ENCODE results near the gene ODAD3. TPM values are rescaled to one million over a fixed set of nuclear protein-coding genes. Genes with fewer than 3 reads are reported as not detected.

ODAD3 gene
- total and polyA plus RNA-seq, 2 of the 13 experiments (the other 11 are each of a cell fraction or from before 2014, with no cell fraction given): 0.04 to 0.08 TPM

GRCh38 chr19:11434703-11435056 lies 241 bp downstream of the ODAD3 start:
- peaks cover 20% of the 10 kb centered on the region for H3K4me1 ChIP-seq (ENCODE audit: insufficient read depth, low read length)
- no peak overlapping the region for H2AFZ ChIP-seq (ENCODE audit: low read length)
- H3K36me3 ChIP-seq (replicated peaks in 1 of 2; ENCODE audit: control insufficient read depth in 1 of 2, insufficient read depth in 2 of 2, low read length in 2 of 2): peaks cover 7 to 18% of the 10 kb centered on the region in 2 experiments
- peaks cover 15% of the 10 kb centered on the region for H3K79me2 ChIP-seq (ENCODE audit: insufficient read depth, low read length)
- CTCF ChIA-PET (ENCODE audit: low intra/inter-chr PET ratio, low total read pairs): interaction anchor here (1.6 kb wide), 1 partner anchor 53 kb away, joined by 9 read pairs; no protein-coding TSS in a partner anchor
- intact Hi-C loops (cut with micrococcal nuclease; ENCODE audit: unreplicated experiment) (loop anchor here (1.0 kb wide), 1 partner anchor 53 kb away; no protein-coding TSS in a partner anchor), in situ Hi-C loops (cut with HindIII; ENCODE audit: extremely low pct_ligation_motif_present, low pct_unique_long_range_greater_than_20kb) (no loop called here)
- POLR2A ChIA-PET: interaction anchor here (1.0 to 2.5 kb wide), 13 partner anchors 8 to 141 kb away, joined by 3 to 40 read pairs (median 7); partner anchors contain the start of genes CCDC159, EPOR, RGL3 and SWSAP1
- 0% methylated on average over 9 of the region's 9 CpGs for WGBS (ENCODE audit: low lambda C conversion rate)
- H3K4me2 ChIP-seq (ENCODE audit: low read depth, low read length): peak overlapping the region; percentile 91
- DNase-seq (ENCODE audit: low spot score) (no peak), FAIRE-seq (no peak), ATAC-seq (peak; percentile 49)
- H4K20me1 ChIP-seq (ENCODE audit: insufficient read depth, low read length): no peaks in the 10 kb centered on the region
- BruUV-seq (replicated peaks): no TSS peak
- H3K27ac ChIP-seq (ENCODE audit: extremely low read length, insufficient read depth, low read length): peak overlapping the region; percentile 32
- peak overlapping the region; percentile 45 to 88 (median 51) for H3K4me3 ChIP-seq (replicated peaks in 1 of 3; ENCODE audit: insufficient read depth in 1 of 3, low read depth in 2 of 3, low read length in 3 of 3)
- H3K9ac ChIP-seq (ENCODE audit: insufficient read depth, low read depth, low read length): peak overlapping the region; percentile 50; the same call in 1 of the 2 replicates
- H3K9me3 ChIP-seq (ENCODE audit: low read length): no peaks in the 10 kb centered on the region
- H3K27me3 ChIP-seq (ENCODE audit: control insufficient read depth in 1 of 2, insufficient read depth in 2 of 2, low read length in 2 of 2): no peaks in the 10 kb centered on the region
- TF ChIP-seq ZBTB49 (CRISPR knock-in tag; IDR thresholded peaks at IDR 0.05; ENCODE audit: borderline replicate concordance) (no peak), GLI4 (CRISPR knock-in tag; IDR thresholded peaks at IDR 0.05; ENCODE audit: borderline replicate concordance) (no peak), TBX3 (IDR thresholded peaks at IDR 0.05; ENCODE audit: borderline replicate concordance) (no peak), JARID2 (CRISPR knock-in tag; IDR thresholded peaks at IDR 0.05; ENCODE audit: insufficient replicate concordance) (peak; percentile 79), HIVEP1 (CRISPR knock-in tag; IDR thresholded peaks at IDR 0.05) (no peak), USF2 (IDR thresholded peaks at IDR 0.05; ENCODE audit: low read depth, low read length) (no peak), USF2 (CRISPR knock-in tag; IDR thresholded peaks at IDR 0.05; ENCODE audit: borderline replicate concordance) (no peak), NONO (IDR thresholded peaks at IDR 0.05) (no peak), NONO (CRISPR knock-in tag; conservative IDR thresholded peaks at IDR 0.05) (no peak), ZNF101 (CRISPR knock-in tag; IDR thresholded peaks at IDR 0.05; ENCODE audit: borderline replicate concordance, low read depth) (no peak)
- TF ChIP-seq, protein P1, sequence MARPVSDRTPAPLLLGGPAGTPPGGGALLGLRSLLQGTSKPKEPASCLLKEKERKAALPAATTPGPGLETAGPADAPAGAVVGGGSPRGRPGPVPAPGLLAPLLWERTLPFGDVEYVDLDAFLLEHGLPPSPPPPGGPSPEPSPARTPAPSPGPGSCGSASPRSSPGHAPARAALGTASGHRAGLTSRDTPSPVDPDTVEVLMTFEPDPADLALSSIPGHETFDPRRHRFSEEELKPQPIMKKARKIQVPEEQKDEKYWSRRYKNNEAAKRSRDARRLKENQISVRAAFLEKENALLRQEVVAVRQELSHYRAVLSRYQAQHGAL (CRISPR knock-in tag; IDR thresholded peaks at IDR 0.05; ENCODE audit: not compliant biosample characterization): no peak
- TF ChIP-seq, protein P2, sequence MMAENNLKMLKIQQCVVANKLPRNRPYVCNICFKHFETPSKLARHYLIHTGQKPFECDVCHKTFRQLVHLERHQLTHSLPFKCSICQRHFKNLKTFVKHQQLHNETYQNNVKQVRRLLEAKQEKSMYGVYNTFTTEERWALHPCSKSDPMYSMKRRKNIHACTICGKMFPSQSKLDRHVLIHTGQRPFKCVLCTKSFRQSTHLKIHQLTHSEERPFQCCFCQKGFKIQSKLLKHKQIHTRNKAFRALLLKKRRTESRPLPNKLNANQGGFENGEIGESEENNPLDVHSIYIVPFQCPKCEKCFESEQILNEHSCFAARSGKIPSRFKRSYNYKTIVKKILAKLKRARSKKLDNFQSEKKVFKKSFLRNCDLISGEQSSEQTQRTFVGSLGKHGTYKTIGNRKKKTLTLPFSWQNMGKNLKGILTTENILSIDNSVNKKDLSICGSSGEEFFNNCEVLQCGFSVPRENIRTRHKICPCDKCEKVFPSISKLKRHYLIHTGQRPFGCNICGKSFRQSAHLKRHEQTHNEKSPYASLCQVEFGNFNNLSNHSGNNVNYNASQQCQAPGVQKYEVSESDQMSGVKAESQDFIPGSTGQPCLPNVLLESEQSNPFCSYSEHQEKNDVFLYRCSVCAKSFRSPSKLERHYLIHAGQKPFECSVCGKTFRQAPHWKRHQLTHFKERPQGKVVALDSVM (CRISPR knock-in tag; IDR thresholded peaks at IDR 0.05): 0 out of 2 replicates have a peak, but pooled peaks have one; percentile 2
- TF ChIP-seq, protein P3, sequence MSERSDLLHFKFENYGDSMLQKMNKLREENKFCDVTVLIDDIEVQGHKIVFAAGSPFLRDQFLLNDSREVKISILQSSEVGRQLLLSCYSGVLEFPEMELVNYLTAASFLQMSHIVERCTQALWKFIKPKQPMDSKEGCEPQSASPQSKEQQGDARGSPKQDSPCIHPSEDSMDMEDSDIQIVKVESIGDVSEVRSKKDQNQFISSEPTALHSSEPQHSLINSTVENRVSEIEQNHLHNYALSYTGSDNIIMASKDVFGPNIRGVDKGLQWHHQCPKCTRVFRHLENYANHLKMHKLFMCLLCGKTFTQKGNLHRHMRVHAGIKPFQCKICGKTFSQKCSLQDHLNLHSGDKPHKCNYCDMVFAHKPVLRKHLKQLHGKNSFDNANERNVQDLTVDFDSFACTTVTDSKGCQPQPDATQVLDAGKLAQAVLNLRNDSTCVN (CRISPR knock-in tag; IDR thresholded peaks at IDR 0.05; ENCODE audit: borderline replicate concordance): no peak
